ENCODE data around the gene FAM83G.

The FAM83G gene

GRCh38 chr17:19013806-19014627, 9.5 kb upstream of the FAM83G start:
- in situ Hi-C loops (cut with HindIII; ENCODE audit: low sequenced_read_pairs): no loop called here
- DNase-seq (ENCODE audit: low read depth): no peak
- TF ChIP-seq CTCF (IDR thresholded peaks at IDR 0.05; ENCODE audit: low read depth, low read length, missing control alignments): no peak
- H3K4me3 ChIP-seq (ENCODE audit: low read depth, low read length): no peak overlapping the region

DNA sequence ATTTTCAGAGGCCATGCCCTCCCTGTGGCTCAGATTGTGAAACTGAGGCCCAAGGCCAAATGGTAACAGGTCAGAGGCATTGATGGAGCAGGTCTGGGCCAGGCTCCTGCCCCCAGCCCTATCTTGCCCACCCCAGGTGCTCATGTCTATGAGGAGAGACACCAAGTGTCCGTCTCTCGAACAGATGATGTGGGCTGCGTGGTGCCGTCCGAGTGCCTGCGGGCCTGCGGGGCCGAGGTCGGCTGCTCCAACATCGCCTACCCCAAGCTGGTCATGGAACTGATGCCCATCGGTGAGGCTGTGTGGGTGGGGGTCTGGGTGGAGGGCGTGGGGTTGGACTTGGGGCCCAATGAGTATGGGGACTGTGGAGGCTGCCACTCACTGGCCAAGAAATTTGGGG, 8.7 kb upstream of the FAM83G start:
- H3K4me3 ChIP-seq (ENCODE audit: low read depth, low read length): no peak overlapping the region
- in situ Hi-C loops (cut with HindIII; ENCODE audit: low sequenced_read_pairs): no loop called here
- no peak for TF ChIP-seq CTCF (IDR thresholded peaks at IDR 0.05; ENCODE audit: low read depth, low read length, missing control alignments)
- DNase-seq (ENCODE audit: low read depth): no peak

DNA sequence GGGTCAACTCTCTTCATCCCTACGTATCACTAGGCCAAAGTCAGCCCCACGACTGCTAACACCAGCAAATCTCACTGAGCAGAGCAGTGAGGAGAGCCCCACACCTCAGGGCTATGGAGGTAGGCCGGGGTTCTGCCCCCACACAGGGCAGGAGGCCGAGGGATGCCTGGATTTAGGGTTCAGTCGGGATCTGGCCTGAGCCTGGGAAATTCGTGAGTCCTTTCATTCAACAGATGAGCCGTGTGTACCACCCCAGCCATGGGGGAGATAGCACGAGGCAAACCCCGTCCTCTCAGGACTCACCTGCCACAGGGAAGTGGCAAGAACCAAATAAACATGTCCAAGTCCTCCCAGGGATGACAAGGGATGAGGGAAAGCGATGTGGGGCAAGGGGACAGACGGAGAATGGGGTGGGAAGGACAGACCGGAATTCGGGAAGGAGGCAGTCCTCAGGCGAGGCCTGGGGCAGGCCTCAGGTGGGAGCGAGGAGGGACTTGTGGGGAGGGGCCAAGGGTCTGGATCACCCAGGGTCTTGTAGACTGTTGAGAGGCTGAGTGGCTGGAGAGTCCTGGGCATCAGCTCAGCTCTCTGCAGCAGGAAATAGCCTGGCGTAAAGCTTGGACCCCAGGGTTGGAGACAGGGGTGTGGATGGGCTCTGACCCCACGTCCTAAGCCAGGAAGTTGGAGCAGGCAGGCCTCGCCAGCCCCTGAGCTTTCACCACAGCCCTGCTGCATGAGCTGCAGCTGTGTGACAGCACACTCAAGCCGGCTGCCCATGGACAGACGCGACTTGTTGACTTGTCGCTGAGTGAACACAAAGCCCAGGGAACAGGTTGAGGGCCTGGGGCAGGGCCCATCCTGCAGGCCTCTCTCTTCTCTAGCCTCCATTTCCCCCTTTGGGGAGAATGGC, 7.9 kb upstream of the FAM83G start:
- no peak for DNase-seq (ENCODE audit: low read depth)
- no peak overlapping the region for H3K4me3 ChIP-seq (ENCODE audit: low read depth, low read length)
- in situ Hi-C loops (cut with HindIII; ENCODE audit: low sequenced_read_pairs): no loop called here
- TF ChIP-seq CTCF (IDR thresholded peaks at IDR 0.05; ENCODE audit: low read depth, low read length, missing control alignments): no peak

DNA sequence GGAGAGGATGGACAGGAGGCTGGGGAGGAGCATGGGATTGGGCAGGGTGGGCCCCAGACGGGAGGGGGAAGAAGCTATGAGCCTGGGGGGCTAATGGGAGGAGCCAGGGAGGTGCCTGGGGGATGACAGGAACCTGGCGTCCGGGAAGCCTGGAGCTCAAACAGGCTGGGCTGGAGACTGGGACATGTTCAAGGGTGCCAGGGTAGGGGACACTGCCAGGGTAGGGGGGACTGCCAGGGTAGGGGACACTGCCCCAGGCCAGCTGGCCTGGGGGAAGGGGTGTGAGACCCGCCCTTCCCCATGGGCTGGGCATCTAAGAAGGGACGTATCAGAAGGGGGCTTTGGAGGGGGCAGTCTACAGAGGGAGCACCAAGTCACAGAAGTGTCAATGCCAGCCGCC, 7.0 kb upstream of the FAM83G start:
- H3K4me3 ChIP-seq (ENCODE audit: low read depth, low read length): no peak overlapping the region
- TF ChIP-seq CTCF (IDR thresholded peaks at IDR 0.05; ENCODE audit: low read depth, low read length, missing control alignments): no peak
- DNase-seq (ENCODE audit: low read depth): no peak
- in situ Hi-C loops (cut with HindIII; ENCODE audit: low sequenced_read_pairs): no loop called here

GRCh38 chr17:19010729-19011505, 6.4 kb upstream of the FAM83G start:
- no peak for TF ChIP-seq CTCF (IDR thresholded peaks at IDR 0.05; ENCODE audit: low read depth, low read length, missing control alignments)
- H3K4me3 ChIP-seq (ENCODE audit: low read depth, low read length): no peak overlapping the region
- DNase-seq (ENCODE audit: low read depth): no peak
- in situ Hi-C loops (cut with HindIII; ENCODE audit: low sequenced_read_pairs): no loop called here

- TF ChIP-seq CTCF (IDR thresholded peaks at IDR 0.05; ENCODE audit: low read depth, low read length, missing control alignments): no peak
- in situ Hi-C loops (cut with HindIII; ENCODE audit: low sequenced_read_pairs): no loop called here
- H3K4me3 ChIP-seq (ENCODE audit: low read depth, low read length): no peak overlapping the region
- DNase-seq (ENCODE audit: low read depth): no peak
These were observed 5.4 kb upstream of the FAM83G start for GRCh38 chr17:19009970-19010369.
